GM21381 (cell line): ENCODE data around the gene ASIC3.

Source experiments
- ATAC-seq: cut with Tn5 transposase; IDR thresholded peaks from one replicate; pipeline ENCODE4 v1.9.1; 2021; ENCODE audit warnings: mild to moderate bottlenecking, moderate library complexity; ENCODE audit not compliant: unreplicated experiment

ASIC3 gene

DNA sequence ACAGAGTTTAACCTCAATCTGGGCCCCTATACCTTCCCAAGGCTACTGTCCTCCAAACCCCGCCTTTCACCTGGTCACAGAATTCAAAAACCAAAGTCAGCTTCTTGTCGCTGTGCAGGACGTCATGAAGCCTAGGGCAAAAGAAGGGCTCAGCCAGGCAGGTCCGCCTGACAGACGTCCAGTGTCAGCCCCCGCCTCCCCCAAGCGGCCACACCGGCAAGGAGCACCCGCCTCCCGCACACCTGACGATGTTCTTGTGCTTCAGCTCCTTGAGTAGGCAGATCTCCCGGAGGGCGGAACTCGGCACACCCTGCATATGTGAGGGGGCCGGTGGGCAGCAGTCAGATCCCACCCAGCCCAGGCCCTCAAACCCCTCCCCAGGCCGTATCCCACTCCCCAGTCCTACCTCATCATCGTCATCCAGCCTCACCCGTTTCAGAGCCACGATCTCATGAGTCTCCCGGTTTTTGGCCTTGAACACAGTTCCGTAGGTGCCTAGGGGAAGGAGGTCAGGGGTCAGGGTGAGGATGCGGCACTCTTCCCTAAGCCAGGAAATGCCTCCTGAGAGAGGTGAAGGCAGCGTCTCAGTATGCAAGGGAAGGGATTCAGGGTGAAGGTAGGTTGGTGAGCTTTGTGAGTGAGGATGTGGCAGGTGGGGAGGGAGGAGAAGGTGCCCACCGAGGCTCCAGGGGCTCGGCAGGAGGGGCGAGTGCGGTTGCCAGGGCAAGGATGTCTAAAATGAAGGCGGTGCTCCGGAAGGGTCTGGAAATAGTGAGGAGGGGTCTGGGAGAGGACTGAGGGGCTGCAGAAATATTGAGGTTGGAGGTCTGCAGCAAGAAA lies 8.6 kb downstream of the ASIC3 start:
- no peak for ATAC-seq

DNA sequence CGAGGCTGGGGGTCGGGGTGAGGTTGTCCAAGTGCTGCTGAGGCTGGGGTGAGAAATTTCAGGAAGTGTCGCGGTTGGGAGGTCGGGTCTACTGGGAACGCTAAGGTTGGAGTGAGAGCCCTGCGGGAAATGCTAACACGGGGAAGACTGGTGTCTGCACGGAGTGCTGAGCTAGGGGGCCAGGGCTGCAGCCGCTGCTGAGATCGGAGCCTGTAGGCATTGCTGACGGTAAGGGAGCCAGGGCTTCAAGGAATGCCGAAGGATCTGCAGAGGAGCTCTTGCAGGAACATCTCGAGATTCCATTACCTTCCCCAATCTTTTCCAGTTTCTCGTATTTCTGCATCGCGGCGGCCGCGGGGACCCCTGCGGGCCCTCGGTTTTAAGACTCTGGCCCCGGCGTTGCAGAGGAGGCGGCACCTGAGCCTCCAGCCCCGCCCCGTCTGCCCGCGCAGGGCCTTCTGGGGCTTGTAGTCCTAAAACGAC lies 9.2 kb downstream of the ASIC3 start, which contains the start of gene CDK5:
TSS of gene CDK5 (minus strand) at position 392 of the 483 bp plus-strand sequence. CDS start at position 343, 49 bp downstream.
- peak; percentile 7 for ATAC-seq

DNA sequence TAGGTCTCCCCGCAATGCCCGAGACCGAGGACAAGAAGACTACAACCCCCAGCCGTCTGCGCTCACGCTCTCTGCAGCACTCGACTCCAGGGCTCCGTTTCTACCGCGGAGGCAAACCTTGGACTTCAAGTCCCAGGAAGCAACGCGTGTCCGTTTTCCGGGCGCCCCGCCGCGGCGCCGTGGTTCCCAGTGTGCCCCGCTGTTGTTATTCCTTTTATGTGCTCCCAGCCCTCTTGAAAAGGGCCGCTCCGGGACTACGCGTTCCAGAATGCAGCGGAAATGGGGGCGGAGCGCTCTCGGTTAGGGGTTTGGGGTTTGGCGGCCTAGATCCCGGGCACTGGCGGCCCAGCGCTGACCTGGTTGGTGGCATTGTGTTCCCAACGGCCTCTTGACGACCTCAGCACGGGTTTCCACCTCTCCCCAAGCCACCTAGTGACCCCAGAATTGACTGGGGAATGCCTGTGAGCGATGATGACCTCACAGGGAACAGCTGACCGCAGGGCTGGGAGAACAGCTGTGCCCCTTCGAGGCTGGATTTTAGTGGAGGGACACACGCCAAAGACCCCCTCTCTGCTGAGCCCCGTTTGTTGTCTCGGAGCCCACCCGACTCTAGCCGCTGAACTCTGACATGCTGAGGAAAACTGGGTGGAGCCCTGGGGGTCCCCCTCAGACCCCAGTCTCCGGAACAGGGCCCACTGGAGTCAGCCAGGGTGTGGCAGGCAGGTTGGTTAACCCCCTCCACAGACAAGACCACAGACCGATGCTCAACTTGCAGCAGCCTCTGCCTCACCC lies 9.9 kb downstream of the ASIC3 start:
- peak; percentile 82 for ATAC-seq

DNA sequence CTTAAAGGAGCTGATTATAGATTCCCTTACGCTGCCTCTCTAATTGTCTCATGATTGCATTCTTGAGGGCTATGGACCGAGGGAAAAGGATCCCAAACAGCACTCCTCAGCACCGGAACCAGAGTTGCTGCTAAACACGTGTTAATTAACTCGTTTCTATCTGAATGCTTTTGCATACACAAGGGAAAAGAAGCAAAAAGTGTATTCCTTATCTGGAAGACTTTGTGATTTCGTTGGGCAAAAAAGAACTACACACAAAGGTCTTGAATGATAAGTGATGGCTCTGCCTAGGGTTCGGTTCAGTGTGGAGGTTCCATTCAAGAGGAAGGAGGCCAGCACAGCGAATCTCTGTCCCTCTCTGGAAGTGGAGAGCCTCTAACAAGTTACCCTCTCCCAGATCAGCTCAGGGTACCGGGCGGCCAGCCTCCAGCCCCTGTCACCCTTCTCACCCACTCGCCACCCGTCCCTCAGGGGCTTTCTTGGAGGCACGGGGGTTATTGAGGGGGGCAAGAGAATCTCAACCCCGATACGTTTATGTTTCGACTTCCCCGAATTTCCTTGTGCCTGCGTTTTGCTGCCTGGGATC lies 10.5 kb downstream of the ASIC3 start:
- no peak for ATAC-seq

DNA sequence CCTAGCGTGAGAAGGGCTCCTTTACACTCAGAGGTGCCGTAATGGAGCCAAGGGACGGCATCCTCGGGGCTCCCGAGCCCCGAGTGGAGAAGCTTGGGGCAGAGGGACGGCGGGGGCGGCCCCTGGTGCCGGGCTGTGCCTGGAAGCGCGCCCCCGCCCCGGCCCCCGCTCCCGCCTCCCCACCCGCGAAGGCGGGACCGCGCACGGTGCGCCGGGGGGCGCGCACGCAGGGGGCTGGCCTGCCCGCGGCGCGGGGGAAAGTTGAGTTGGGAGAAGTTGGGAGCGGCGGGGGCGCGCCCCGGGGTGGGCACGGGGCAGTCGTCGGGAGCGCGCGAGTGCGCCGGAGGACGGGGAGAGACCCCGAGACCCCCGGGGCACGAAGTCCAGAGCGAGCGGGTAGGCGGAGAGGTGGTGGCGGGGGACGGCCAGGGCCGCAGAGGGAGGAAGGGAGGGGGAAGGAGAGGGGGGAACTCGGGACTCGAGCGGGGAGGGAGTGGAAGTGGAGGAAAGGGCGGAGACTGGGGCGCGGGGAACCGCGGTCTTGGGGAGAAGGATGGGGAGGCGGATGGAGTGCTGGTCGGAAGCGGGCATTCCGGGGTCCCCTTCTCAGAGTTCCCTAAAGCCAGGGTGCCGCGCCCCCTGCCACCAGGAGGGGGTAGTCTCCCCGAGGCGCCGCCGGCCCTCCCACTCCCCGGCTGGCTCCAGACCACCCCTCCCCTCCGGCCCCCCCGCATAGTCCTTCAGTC lies 11.2 kb downstream of the ASIC3 start, which contains the start of gene SLC4A2:
TSS of gene SLC4A2 (plus strand) at position 223 of the 746 bp plus-strand sequence. CDS start 2,399 bp downstream, outside the sequence.
- peak; percentile 43 for ATAC-seq

DNA sequence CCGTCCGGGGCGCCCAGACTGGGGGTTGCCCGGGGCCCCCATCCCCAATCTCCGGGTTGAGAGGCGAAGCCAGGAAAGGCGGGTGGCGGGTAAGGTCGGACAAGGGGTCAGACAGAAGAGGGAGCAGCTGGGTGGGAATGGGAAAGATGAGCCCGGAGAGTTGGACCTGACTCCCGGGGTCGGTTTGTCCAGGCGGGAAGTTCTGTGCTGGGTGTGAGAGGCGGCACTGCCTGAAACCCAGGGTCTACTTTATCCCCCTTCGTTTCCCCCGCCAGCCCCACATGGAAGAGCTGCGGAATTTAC lies 11.7 kb downstream of the ASIC3 start:
- no peak for ATAC-seq

DNA sequence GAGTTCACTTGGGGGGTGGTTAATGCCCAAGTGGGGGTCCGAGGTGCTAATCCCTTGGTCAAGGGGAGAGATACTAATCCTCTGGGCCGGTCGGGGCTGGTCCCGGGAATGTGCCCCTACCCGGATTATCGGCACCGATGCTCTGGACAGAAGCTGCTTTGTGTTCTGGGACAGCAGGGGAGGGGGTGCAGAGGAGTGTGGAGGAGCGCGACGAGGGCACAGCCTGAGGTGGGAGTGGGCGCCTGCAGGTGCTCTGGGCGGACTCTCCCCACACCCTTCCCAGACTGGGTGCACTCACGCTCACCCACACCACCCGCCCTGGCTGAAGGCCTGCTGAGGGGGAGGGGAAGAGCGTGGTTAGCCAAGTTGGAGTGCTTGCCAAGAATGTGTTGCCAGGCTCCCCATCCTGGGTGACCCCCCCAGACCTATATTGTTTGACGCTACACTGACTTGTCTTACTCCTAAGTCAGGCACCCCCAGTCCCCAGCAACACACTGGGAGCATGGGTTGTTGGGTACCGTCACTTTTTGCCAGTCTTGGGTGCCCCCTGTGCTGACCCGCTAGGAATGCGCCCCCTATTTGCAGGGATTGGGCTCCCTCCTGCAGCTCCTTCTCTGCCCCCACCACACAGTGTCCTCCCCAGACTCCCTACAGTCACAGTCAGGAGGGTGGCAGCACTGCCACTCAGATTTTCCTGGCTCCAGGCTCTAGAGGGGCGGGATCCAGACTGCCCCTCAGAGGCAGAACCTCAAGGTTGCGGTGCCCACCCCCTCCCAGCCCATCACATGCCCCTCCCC lies 12.3 kb downstream of the ASIC3 start:
- no peak for ATAC-seq

DNA sequence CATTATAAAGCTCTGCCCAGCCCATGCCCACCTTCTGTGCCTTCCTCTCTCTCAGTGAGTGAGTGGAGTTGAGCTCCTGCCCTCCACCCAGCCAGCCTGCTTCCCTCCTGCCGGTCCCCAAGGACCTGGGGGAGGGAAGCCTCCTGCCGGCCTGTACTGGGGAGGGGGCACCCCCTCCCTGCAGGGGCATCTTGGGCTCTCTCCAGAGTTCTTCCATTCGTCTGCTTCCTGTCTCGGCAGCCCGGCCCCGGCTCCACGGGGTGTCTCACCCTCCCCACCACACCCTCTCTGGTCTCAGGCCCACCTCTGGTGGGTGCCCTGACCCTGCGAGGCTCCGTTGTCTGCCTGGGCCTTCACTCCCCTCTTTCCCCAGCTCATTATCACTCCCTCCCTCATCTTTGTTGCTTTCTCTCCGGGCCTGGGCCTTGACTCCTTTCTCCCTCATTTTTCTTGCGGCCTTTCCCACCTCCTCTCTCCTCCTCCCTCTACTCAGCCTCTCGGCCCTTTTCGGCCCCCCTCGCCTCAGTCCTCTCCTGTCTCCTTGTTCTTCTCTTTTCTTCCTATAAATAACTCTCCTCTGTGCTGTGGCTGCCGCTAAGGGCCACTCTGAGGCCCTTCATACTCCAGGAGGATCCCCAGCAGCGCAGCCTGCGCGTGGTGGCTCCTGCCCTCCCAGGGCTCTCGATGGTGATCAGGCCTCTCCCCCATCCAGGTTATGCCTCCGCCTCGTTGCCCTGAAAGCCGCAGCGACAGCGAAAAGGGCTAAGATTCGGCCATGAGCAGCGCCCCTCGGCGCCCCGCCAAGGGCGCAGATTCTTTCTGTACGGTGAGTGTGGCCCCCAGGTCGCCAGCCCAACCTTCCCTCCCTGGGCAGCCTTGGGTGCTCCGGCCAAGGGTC lies 13.1 kb downstream of the ASIC3 start:
- ATAC-seq: no peak

DNA sequence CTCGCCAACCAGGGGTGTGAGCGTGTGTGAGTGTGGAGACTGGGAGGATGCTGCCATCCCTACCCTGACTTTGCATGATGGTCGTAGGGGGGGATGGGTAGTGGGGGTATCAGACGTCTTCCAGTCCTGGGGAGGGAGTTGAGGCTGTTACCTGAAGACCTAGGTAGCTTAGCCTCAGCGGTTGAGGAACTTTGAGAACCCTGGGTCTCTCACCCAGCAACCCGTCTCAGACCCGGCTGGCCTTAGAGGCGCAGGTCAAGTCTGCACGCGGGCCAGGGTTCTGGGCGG lies 13.7 kb downstream of the ASIC3 start:
- ATAC-seq: no peak

DNA sequence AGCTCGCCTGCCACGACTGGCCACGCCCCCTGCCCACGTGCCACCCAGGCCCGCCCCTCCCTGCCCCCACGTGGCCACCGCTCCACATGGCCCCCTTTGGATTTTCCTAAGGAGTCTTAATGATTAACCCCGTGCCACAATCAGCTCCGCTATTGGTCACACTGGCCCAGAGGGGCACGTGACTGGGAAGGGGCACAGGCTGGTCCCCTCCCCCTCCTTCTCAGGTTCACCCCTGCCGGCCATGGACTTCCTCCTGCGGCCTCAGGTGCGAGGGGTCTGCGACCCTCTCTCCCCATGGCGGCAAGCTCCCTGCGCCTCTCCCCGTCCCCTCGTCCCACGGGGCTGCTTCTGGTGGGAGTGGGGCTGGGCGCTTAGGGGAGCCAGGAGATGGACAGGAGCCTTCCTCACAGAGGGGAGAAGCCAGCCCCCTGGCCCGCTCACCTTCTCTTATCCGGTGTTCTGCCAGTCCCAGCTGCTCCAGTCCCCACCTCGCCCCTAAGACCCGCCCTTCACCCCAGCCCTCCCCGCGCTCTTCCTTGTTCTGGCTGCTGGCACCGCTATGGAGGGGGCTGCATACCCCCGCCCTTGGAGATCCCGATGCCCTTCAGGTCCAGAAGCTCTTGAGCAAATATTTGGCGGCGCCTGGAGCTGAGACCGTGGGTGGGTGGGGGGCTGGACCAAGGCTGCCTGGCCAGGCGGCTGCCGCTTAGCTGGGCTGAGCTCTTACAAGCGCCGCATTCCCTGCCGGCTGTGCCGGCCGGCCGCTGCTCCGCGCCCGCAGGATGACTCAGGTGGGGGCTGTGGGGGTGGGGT lies 14.3 kb downstream of the ASIC3 start:
- ATAC-seq: no peak

DNA sequence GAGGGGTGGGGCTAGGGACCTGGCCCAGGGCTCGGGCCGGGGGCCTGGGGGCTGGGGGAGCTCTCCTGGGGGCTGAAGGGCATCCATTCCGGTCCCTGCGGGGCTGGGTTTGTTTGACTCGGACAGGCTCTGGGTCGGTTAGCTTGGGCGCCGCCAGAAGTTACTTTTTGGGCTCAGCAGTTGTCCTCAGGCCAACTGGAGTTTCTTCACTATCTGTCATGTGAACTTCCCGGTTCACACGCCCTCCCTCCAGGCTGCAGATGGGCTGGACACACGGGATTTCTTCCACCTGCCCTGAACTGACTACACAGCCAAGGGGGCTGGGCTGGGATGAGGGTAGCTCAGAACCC lies 14.9 kb downstream of the ASIC3 start:
- ATAC-seq: no peak

DNA sequence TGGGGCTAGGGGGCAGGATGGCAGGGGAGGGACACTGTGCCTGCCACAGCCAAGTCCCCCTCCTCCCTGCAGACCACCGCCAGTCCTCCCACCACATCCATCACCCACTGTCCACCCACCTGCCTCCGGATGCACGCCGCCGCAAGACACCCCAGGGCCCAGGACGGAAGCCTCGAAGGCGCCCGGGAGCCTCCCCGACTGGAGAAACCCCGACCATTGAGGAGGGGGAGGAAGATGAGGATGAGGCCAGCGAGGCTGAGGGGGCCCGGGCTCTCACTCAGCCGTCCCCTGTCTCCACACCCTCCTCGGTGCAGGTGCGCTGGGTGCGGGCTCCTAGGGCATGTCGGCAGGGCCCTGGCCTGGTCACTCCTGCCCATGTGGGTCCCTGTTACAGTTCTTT lies 16.1 kb downstream of the ASIC3 start:
- no peak for ATAC-seq

DNA sequence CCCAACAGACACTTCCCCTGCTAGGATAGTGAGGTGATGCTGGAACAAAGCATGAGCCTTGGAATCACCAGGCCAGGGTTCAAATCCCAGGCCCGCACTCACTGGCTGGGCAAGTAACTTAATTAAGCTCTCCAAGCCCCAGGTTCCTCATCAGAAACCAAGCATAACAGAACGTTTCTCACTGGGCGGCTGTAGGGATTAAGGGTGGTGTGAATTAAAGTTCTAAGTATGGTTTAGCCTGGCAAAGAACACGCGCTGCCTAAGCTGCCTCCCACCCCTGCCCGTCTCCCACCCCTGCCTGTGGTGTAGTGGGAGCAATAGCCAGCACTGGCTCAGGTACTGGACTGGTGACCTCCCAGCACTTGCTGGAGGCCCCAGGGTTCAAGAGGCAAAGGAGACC lies 16.7 kb downstream of the ASIC3 start:
- no peak for ATAC-seq

DNA sequence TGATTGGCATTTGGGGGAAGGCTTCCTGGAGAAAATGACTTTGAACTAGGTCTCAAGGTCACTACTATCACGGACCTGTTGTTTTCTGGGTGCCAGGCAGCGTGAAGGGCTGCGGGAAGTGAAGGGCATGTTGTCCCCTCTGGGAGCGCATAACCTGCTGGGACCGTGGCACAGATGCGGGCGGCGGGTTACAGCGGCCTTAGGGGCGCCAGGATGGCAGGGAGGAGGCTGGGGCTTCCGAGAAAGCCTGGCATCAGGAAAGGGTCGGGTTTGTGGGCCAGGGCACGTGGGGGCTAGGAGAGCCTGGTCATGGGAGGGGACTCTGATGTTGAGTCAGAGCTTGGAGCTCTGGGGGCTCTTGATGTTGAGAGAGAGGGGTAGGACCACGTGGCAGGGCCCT lies 17.2 kb downstream of the ASIC3 start:
- no peak for ATAC-seq

DNA sequence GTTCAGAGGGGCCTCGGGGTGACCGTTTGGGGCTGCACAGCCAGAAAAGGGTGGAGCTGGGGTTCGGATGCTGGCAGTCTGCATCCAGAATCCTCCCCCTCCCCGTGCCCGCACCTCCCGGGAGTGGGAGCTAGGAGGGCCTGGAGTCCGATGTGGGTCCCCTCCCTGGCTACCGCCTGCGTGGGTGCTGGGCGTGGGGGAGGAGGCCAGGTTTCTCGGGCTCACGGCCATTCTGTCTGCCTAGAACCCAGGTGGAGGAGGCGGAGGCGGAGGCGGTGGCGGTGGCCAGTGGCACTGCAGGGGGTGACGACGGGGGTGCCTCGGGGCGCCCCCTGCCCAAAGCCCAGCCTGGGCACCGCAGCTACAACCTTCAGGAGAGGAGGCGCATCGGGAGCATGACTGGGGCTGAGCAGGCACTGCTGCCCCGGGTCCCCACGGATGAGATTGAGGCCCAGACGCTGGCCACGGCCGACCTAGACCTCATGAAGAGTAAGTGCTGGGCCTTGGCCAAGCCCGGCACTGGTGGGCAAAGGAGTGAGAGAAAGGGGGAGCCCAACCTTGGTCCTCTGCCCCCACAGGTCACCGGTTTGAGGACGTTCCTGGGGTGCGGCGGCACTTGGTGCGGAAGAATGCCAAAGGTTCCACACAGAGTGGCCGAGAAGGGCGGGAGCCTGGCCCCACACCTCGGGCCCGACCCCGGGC lies 18.1 kb downstream of the ASIC3 start:
- no peak for ATAC-seq

DNA sequence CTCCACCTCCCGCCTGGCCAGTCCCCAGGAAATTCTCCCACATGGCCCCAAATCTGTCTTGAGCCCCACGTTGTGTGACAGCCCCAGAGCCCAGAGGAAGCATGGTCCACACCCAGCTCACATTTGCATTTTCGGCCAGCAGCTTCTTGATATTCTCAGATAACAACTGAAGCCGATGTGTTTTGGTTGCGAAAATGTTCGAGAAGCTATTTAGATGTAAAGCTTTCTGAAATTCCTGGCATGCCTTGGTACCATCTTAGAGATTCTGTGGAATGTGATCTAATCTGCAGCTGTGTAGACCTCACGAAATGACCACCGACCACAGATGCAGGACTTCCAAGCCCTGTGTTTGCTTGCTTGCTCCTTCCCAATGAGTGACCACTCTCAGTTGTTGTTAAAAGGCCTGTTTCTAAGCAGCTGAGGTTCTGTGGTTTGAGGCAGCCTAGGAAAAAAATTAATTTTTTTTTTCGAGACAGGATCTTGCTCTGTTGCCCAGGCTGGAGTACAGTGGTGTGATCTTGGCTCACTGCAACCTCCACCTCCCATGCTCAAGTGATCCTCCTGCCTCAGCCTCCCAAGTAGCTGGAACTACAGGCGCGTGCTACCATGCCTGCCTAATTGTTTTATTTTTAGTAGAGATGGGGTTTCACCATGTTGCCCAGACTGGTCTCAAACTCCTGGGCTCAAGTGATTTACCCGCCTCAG lies 19.9 kb downstream of the ASIC3 start:
- no peak for ATAC-seq

DNA sequence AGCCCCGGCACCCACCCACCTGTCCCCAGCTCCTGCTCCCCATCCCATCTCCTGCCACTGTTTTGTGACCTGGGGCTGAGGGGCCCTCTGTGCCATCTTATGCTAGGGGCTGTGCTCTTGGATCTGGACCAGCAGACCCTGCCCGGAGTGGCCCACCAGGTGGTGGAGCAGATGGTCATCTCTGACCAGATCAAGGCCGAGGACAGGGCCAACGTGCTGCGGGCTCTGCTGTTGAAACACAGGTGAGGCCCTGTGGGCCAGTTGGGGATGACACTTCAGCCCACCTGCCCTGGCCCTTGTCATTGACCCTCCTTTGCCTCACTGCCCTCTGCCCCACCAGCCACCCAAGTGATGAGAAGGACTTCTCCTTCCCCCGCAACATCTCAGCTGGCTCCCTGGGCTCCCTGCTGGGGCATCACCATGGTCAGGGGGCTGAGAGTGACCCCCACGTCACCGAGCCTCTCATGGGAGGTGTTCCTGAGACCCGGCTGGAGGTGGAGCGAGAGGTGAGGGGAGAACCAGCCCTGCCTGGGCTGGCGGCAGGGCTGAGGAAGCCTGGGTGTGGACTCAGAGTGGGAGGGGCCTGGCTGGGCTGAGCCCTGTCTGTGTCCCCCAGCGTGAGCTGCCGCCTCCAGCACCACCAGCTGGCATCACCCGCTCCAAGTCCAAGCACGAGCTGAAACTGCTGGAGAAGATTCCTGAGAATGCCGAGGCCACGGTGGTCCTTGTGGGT lies 21.7 kb downstream of the ASIC3 start:
- no peak for ATAC-seq
